CD4-positive, alpha-beta T cell treated with Interleukin-21 for 1 hour (primary cell): Measurements from ENCODE around the gene SETD5.
A peak's percentile ranks its signal among the peaks of the same experiment; 100 is the strongest.

ENCODE experiments used
- DNase-seq: peaks from one replicate; pipeline ENCODE4 v3.0.0-alpha.2; 2020

Gene SETD5

DNA sequence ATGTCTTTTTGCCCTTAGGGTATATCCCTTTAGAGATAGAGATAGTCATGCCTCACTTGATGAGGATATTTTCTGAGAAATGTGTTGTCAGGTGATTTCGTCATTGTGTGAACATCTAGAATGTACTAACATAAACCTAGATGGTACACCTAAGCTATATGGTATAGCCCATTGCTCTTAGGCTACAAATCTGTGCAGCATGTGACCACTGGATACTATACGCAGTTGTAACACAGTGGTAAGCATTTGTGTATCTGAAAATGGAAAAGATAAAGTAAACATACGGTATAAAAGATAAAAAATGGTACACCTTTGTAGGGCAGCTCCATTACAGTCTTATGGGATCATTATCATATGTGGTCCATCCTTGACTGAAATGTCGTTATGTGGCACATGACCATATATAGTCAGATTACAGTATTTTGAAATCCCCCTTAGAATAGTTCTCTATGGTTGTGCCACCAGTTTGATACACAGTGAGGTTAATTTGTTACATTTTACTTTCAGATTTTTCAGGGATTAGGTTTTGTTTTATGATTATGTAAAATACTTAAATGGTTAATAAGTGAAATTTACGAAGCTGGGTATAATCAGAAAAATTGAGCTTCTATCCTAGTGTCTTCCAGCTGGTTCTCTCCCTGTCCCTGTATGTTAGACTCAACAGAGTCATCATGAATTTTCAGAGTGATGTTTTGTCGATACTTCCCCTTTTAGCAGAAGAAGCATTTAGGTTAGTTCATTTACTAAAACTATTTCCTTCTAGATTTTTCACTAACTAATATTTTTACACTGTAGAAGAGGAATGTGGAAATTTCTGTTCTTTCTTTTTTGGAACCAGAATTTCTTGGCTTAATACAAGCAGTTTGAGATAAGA lies 12.8 kb downstream of the SETD5 start:
- no peak for DNase-seq

DNA sequence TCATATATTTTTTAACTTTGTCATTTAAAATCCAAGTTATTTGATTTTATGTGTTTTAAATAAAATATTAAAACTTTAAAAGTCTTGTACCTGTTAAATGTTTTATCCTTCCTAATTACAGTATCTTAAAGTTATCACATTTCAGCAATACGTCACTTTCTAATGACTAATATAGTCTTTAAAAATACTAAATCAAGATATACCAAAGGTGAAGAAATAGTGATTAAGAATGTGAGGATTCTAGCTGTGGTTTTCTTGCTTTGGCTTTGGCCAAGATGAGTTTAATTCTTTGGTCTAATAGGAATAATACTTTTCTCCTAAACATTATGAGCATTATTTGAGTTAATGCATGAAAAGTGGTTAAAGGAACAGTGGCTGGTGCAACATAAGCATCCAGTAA lies 13.9 kb downstream of the SETD5 start:
- no peak for DNase-seq

DNA sequence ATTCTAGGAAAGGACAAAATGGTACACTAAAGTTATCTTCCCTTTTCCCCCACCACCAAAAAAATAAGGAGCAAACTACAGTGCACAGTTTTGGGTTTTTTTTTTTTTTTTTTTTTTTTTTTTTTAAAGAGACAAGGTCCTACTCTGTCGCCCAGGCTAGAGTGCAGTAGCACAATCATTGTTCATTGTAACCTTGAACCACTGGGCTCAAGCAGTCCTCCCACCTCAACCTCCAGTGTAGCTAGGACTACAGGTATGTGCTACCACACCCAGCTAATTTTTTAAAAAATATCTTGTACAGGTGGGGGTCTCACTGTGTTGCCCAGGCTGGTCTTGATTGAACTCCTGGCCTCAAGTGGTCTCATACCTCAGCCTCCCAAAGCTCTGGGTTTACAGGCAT lies 14.9 kb downstream of the SETD5 start:
- DNase-seq: no peak

DNA sequence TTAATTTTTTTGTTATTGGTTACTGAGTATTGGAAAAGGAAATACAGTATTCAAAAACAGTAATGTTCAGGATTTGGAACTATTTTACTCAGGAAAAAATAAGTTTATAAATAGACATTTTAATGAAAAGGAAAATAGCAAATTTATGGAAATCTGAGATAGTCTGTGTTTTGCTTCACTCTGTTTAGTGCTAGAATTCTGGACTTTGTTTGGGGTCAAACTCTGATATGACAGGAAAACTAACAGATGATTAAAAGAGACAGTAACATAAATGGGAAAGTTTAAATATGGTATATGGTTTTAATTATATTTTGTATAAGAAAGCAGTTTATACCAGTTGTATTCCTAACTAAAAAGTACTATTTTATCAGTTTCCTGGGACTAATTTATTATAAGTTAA lies 17.4 kb downstream of the SETD5 start:
- no peak for DNase-seq

DNA sequence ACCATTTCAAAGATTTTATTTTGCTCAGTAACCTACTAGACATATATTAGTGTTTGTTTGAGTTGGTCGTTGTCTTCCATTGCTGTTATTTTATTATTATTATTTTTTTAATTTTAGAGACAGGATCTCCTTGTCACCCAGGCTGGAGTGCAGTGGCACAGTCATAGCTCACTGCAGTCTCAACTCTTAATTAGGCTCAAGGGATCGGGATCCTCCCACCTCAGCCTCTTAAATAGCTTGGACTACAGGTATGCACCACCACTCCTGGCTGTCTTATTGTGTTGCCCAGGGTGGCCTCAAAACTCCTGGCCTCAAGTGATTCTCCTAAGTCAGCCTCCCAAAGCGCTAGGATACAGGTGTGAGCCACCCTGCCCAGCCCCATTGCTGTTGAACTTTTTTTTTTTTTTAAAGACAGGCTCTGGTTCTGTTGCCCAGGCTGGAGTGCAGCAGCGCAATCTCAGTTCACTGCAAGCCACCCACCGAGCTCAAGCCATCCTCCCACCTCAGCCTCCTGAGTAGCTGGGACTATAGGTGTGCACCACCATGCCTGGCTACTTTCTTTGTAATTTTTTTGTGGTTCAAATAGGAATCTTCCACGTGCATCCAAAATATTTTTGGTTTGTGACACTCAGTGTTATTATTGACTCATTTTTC lies 18.2 kb downstream of the SETD5 start:
- DNase-seq: no peak

DNA sequence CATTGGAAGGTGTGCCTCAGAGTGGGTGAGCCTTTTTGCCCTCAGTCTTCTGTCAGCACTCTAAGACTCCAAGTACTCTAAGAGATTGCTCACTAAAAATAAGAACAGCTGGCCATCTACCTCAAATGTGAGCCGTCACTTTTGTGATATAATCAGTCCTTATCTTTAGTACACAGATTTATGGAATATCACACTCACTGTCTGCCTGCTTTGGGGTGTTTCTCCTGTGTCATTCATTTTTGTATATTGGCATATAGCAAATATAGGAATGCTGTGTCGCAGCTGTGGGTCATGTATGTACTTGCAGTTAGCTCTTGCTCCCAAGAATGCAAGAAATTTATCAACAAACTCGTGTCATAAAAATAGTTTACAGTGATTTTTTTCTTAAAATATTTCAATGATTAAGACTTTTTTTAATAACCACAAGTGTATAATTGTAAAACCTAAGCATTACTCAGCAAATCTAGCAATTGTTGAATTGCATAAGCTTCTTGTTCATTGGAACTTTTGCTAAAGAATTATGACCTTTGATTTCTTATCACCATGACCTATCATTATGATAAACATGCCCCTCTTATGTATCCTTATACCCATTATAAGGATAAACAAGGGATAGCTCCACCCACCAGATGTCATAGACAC lies 18.8 kb downstream of the SETD5 start:
- no peak for DNase-seq

DNA sequence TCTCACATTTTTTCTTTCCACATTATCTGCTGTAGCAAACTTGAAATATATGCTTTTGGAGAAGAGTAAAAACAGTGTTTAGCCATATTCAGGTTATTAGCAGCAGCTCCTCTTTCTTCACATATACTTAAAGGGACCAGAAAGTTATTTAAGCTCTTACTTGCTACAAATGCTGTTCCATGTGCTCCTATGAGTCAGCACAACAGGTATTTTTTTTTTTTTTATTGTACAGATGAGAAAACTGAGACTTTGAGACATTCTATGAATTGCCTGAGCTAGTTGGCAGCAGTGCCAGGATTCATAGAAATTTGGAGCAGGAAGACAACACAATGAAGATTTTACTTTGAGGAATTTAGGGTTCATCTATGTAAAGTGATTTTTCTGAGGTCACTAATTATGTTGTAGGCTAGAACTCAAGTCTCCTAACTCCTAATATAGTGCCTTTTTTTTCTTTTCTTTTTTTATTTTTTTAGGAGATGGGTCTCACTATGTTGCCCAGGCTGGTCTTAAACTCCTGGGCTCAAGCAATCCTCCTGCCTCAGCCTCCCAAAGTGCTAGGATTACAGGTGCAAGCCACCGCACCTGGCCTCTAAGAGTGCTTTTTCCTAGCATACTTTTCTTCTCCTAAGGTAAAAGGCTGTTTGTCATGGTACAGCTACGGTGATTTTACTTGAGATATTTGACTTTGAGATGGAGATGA lies 23.6 kb downstream of the SETD5 start:
- no peak for DNase-seq

DNA sequence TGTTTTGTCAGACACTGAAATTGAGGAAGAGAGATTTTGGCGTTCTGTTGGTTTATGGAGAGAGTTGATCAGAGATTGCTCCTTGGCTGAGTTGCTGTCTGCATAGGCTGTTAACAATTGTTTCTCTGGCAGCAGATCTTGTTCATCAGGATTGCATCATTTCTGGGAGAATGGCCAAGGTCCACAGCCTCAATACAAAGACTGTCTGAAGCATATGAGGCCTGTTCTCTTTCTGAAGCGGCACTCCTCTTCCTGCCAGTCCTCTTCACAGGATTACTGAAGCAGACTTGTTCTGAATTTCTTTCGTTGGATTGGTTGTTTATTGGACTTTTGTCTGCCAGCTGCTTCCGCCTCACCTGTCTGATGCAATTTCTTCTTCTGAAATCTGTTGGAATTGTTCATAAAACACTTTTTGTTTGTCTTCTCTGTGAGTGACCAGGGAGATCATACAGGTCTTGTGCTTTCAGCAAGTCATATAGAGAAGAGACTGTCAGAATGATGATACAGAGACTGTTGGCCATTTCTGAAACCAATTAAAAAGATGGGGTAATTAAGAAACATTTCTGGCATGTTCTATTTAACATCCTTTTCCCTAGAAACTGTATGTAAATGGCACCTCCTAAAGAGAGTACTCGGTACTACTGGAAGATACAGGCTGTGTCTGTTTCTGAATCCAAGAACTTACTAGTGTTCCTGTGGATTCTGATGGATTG lies 25.5 kb downstream of the SETD5 start:
- peak; percentile 58 for DNase-seq

DNA sequence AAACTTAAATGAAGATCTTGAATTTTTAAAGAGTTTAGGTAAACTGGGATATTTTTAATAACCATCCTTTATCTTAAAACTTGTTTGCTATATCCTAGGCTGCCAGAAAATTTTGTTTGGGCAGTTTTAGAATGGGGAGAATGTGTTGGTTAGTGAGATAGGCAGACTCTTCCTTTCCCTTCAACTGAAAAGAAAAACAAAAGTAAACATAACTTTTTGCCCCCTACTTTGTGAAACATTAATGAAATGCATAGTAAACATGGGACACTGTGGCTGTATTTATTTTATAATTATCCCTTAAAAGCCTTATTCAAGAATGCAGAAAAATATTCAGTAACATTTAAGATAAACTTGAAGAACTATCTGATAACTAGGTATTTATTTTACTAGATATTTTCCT lies 31.0 kb downstream of the SETD5 start:
- no peak for DNase-seq

DNA sequence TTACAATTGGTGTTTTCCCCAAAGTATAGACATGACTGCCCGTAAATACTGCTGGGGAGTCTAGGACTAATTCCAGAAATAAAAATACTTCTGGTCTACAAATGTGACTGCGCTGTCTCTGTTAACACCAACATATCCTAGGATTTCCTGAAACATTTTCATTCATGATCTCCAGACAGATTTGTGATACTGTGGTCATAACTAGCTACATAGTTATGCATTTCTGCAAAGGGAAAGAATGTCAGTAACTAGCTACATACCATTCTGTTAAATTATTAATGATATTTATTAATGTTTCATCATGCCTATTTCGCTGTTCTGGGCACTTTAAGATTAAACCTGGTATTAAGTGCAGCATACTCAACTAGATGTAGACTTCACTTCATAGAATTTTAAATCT lies 33.3 kb downstream of the SETD5 start:
- DNase-seq: no peak

DNA sequence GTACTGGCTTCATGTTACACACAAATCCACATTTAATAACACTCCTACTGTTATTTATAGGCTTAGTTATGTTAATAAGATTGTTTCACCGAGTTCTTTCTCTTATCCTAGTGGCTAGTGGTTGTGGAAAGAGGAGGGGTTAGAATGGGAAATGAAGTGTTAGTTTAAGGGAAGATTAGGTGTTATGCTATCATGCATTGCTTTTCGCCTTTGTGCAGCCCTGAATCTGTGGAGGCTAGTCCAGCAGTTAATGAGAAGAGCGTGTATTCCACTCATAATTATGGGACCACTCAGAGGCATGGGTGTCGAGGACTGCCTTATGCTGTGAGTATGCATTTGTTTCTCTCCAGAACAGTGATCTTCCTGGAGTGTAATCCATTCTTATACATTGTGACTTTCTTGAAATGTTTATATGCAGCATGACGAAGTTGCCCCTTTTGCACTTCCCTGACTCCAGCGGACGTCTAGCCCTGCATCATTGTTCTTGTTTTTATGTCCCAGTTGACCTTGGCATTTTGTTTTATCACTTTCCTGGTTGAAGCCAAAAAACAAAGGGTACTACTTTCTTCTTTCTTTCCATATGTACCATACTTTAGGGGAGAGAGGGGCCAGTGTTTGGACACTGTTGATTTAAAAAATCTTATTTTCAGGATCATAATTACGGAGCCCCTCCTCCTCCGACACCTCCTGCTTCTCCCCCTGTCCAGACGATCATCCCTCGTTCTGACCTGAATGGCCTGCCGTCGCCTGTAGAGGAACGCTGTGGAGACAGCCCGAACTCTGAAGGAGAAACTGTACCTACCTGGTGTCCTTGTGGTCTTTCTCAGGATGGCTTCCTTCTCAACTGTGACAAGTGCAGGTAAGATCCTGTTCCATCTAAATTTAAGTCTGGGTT lies 36.5 kb downstream of the SETD5 start:
- DNase-seq: no peak

DNA sequence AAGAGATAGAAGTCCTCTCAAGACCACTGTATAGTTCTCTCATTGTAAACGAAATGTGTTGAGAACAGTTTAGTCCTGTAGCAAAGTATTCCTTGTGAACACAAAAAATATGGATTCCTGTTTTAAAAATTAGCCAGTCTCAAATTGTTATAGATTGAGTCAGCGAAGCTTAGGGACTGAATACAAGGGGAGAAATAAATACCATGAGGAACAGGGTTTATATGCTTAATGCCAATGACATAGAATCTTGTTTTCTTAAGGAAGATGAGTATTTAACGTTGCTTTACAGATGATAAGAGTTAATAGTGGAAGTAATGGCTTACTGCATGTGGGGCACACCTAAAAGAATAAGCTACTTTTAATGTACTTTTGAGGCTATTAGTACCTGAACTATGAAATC lies 37.9 kb downstream of the SETD5 start:
- no peak for DNase-seq

DNA sequence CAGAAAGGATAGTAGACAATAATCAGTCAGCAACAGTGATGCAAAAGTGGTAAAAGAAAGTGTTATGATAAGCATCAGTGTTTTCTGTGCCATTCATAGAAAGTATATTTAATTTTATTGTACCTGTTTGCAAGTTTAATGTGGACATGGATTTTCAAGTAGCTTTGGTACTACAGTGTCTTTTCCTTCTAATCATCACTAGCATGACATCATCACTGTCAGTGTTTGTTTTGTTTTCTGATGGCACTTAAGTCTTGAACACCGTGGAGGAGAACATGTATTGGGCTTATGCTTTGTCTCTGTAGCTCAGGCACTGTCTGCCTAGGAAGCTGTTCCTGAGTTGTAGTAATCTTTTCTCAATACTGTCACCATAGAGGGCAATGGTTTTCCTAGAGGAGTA lies 41.9 kb downstream of the SETD5 start:
- DNase-seq: no peak

DNA sequence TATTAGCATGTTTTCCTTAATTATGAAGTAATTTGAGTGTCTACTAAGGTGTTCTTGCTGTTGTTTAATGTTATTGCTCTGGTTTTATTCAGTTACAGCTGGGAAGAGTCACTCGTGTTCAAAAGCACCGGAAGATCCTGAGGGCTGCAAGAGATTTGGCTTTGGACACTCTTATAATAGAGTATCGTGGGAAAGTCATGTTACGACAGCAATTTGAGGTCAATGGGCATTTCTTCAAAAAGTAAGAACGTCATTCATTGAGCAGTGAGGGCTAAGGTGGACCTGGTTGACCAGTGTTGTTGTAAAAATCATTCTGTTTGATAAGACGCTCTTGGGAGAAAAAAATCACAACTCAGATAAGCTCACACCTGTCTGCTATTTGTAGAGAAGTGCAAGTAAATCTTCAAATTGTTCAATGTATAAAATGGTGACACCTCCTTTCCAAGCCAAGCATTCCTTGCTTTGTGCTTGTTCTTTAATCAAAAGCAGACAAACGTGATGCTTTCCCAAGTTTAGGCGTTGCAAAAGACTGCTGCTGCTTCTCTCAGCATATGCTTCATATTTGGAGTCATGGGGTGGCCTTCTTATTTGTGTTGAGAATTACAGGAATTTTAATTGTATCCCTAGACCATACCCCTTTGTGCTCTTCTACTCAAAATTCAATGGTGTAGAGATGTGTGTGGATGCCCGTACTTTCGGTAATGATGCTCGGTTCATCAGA lies 44.2 kb downstream of the SETD5 start:
- DNase-seq: no peak

DNA sequence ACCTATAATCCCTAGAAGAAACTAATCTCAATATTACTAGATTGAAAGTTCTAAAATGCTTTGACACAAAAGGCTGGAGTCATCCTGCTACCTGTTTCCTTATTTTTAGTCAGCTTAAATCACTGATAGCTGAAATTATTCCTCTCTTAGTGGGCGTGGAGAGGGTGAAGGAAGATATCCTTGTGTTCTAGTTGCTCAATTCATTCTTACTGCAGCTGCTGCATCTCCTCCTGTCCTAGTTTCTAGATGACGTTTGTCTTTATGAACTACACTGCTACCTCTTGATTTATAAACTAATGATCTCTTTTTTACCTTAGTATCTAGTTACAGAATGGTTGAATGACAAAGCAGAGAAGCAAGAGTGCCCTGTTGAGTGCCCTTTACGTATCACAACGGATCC lies 50.7 kb downstream of the SETD5 start:
- no peak for DNase-seq

DNA sequence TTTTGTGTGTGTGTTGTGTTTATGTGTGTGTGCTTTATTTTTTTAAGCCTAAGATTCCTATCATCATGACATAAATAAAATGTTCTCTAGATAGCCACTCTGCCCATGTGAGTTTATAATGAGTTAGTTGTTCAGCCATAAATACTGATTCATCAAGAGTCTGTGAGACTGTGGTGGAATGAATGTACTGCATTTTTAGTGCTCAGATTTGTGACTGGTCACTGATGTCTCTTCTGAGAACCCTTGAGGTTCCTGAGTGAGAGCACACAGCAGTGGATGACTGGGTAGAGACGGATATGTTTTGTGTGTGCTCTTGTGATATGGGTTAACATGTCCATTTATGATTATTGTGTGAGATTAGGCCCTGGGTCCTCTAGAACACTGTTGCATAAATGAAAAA lies 51.2 kb downstream of the SETD5 start:
- no peak for DNase-seq

DNA sequence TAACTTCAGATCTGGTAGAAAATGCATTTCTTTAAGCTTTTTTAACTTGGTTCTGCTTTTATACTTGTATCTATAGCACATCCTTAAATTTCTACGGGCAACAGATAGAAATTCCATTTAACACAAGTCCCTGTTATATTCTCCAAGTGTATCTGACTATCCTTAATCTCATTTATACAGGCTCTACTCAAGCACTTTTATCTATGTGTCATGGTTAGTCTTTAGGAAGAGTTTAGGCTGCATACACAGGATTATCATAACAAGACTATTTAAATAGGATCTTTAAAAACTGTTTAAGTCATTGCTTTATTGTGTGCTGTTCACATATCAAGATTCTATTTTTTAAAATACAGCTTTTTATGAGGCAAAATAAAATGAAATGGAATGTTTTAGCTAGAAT lies 52.7 kb downstream of the SETD5 start:
- DNase-seq: no peak

DNA sequence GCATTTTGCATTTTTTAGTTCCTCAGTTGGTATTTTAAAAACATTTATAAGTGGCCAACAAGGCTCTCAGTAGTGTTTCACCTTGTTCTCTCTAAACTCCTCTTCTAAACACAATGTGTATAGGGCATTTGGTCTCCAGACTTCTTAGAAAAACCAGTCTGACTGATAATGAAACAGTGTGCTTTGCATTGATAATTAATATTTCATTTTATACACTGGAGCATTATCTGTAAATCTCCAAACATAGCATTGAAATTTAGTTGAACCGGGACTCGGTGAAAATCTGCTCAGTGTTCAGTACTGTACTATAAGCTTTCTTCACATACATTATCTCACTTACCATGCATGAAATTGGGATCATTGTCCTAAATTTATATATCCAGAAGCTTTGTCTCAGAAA lies 53.6 kb downstream of the SETD5 start:
- DNase-seq: no peak

DNA sequence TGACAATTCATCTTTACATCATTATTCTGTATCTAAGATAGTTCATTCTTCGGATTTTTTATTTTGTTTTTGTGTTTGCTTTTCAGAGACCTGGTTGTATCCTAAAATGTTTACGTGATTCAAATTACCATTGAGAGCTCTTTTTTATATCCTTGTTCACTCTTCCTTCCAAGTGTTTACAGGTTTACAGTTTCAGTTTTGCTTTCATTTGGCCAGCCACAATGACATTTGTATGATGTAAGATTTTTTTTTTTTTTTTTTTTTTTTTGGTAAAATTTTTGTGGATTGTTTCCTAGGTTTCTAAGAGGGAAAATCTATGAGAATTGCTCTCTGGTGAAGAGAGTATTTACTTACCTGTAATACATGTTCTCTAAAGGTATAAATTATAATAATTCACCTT lies 55.0 kb downstream of the SETD5 start:
- peak; percentile 41 for DNase-seq

DNA sequence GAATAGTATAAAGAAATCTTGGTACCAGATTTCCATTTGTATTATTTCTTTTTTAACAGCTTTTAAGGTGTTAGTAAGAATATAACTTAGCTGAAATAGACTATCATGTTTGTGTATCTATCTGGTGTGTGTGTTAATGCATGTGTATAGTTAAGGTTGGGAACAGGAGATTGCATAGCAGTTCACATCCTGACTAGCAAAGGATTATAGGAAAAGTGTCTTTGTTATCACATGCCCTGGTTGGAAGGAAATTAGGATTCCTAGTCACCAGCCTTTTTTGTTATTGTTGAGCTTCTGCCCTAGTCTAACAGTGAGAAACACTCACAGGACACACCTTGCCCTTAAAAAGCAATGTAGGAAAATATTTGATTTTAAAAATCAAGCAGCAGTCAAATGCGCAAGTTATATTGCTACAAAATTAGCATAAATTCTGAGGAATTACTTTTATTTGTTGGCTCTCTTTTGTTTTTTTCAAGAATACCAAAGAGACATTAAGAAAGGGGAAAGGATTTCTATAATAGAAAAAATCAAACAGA lies 58.2 kb downstream of the SETD5 start:
- DNase-seq: no peak

DNA sequence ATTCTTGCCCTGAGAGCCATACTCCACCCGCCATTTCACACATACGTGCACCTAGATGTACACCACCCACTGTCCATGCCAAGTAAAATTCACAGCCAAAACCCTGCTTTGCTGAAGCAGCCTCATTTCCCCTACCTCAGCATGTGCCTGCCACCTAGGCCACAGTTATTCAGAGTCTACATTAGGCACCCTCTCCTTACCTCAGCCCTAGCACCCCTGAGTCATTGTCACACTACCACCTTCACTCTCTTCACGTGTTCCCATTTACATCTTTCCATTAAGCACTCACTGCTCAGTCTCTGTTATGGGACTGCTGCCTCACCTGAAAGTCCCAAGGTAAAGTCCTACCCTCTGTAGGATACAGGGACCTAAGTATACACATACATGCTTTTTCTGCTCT lies 70.0 kb downstream of the SETD5 start:
- DNase-seq: no peak
